SK-N-SH (cell line): ENCODE data around the gene CARMIL3.

Experiments used
- CHD2 ChIP-seq: fragments of 150-350 bp; IDR thresholded peaks from 2 replicates; pipeline ENCODE4 v1.6.1; 2018; ENCODE audit warnings: low read length; ENCODE audit not compliant: partially characterized antibody
- ELF1 ChIP-seq: IDR thresholded peaks from 2 replicates; pipeline ENCODE4 v1.4.0; 2012
- FOSL2 ChIP-seq: IDR thresholded peaks from 2 replicates; pipeline ENCODE4 v1.4.0; 2012; ENCODE audit warnings: low read depth, mild to moderate bottlenecking, moderate library complexity, borderline replicate concordance
- FOXJ3 ChIP-seq: sonication (generic); formaldehyde crosslinking; IDR thresholded peaks from 2 replicates; pipeline ENCODE4 v1.5.1; 2020; ENCODE audit warnings: mild to moderate bottlenecking, missing genetic modification reagents
- GATA2 ChIP-seq: sonication (generic); formaldehyde crosslinking; IDR thresholded peaks from 2 replicates; pipeline ENCODE4 v1.5.0; 2020; ENCODE audit warnings: mild to moderate bottlenecking, missing genetic modification reagents
- IRF3 ChIP-seq: fragments of 150-350 bp; IDR thresholded peaks from 2 replicates; pipeline ENCODE4 v1.6.1; 2016; ENCODE audit warnings: mild to moderate bottlenecking, low read depth, low read length
- JUND ChIP-seq: IDR thresholded peaks from 2 replicates; pipeline ENCODE4 v1.4.0; 2012
- POLR2AphosphoS5 ChIP-seq: IDR thresholded peaks from 2 replicates; pipeline ENCODE4 v1.6.1; 2012; ENCODE audit warnings: low read depth, low read length
- REST ChIP-seq: IDR thresholded peaks from 2 replicates; pipeline ENCODE4 v1.6.1; 2012; ENCODE audit warnings: mild to moderate bottlenecking, low read depth, low read length, moderate library complexity
- RFX5 ChIP-seq: IDR thresholded peaks from 2 replicates; pipeline ENCODE4 v1.6.1; 2012; ENCODE audit warnings: mild to moderate bottlenecking, improper control_type of control experiment, low read length
- TEAD4 ChIP-seq: IDR thresholded peaks from 2 replicates; pipeline ENCODE4 v1.4.0; 2012; ENCODE audit warnings: mild to moderate bottlenecking, borderline replicate concordance; ENCODE audit not compliant: insufficient read depth
- TF ChIP-seq, protein P1 (sequence below): fragments of 200-600 bp; sonication (generic); IDR thresholded peaks from 2 replicates; pipeline ENCODE4 v1.6.1; 2017; ENCODE audit warnings: antibody characterized with exemption, mild to moderate bottlenecking, moderate library complexity
- TF ChIP-seq, protein P2 (sequence below): IDR thresholded peaks from 2 replicates; pipeline ENCODE4 v1.4.0; 2012; ENCODE audit warnings: low read depth

GRCh38 chr14:24059841-24060388, 8.1 kb downstream of the CARMIL3 start:
- TF ChIP-seq ELF1 (no peak), REST (no peak), TEAD4 (no peak), FOXJ3 (no peak), GATA2 (CRISPR knock-in tag) (no peak), POLR2AphosphoS5 (no peak), IRF3 (no peak), JUND (no peak), CHD2 (no peak), FOSL2 (no peak), RFX5 (no peak)
- TF ChIP-seq, protein P1, sequence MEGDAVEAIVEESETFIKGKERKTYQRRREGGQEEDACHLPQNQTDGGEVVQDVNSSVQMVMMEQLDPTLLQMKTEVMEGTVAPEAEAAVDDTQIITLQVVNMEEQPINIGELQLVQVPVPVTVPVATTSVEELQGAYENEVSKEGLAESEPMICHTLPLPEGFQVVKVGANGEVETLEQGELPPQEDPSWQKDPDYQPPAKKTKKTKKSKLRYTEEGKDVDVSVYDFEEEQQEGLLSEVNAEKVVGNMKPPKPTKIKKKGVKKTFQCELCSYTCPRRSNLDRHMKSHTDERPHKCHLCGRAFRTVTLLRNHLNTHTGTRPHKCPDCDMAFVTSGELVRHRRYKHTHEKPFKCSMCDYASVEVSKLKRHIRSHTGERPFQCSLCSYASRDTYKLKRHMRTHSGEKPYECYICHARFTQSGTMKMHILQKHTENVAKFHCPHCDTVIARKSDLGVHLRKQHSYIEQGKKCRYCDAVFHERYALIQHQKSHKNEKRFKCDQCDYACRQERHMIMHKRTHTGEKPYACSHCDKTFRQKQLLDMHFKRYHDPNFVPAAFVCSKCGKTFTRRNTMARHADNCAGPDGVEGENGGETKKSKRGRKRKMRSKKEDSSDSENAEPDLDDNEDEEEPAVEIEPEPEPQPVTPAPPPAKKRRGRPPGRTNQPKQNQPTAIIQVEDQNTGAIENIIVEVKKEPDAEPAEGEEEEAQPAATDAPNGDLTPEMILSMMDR: no peak
- TF ChIP-seq, protein P2, sequence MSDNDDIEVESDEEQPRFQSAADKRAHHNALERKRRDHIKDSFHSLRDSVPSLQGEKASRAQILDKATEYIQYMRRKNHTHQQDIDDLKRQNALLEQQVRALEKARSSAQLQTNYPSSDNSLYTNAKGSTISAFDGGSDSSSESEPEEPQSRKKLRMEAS: no peak
